Mesenteric fat pad (tissue), 1 donor: ENCODE measurements around the gene KCNQ2. TPM values are rescaled to one million over a fixed set of nuclear protein-coding genes. Genes with fewer than 3 reads are reported as not detected.

Source experiments
- DNase-seq: peaks from one replicate; pipeline ENCODE4 v3.0.0-alpha.2; 2020; ENCODE audit warnings: low spot score
- total RNA-seq: library from RNA; stranded (reverse); fragmentation: NEBNext Ultra II Directional; extraction: Animal tissue kit (Norgen Biotek cat#: 25700); gene quantifications from one replicate; pipeline ENCODE4 v1.2.1, GENCODE V29; 2021
- donor health status: DM: yes; HTN: yes; CAD: no.

Gene KCNQ2
- total RNA-seq, 1 donor from 2014 or later = not detected

GRCh38 chr20:63418617-63419016, 53.8 kb downstream of the KCNQ2 start:
- no peak for DNase-seq

GRCh38 chr20:63417738-63418120, 54.7 kb downstream of the KCNQ2 start:
- no peak for DNase-seq

- DNase-seq = no peak
These were observed 55.2 kb downstream of the KCNQ2 start for GRCh38 chr20:63417097-63417737.

- DNase-seq = no peak
These were observed 55.8 kb downstream of the KCNQ2 start for GRCh38 chr20:63416631-63417030.

GRCh38 chr20:63415647-63416391, 56.6 kb downstream of the KCNQ2 start:
- DNase-seq = no peak

GRCh38 chr20:63414720-63415430, 57.6 kb downstream of the KCNQ2 start:
- DNase-seq = no peak

- no peak for DNase-seq
These were observed 58.3 kb downstream of the KCNQ2 start for GRCh38 chr20:63413963-63414684.

- DNase-seq = no peak
These were observed 59.1 kb downstream of the KCNQ2 start for GRCh38 chr20:63413323-63413722.

GRCh38 chr20:63412889-63413288, 59.6 kb downstream of the KCNQ2 start:
- DNase-seq = no peak

- no peak for DNase-seq
These were observed 60.4 kb downstream of the KCNQ2 start for GRCh38 chr20:63411898-63412631.

GRCh38 chr20:63411151-63411897, 61.1 kb downstream of the KCNQ2 start:
- no peak for DNase-seq

GRCh38 chr20:63409834-63410435, 62.5 kb downstream of the KCNQ2 start:
- no peak for DNase-seq

GRCh38 chr20:63409066-63409833, 63.2 kb downstream of the KCNQ2 start:
- DNase-seq = no peak

GRCh38 chr20:63408684-63409046, 63.8 kb downstream of the KCNQ2 start:
- DNase-seq = no peak

GRCh38 chr20:63407928-63408683, 64.3 kb downstream of the KCNQ2 start:
- DNase-seq = no peak

- no peak for DNase-seq
These were observed 65.7 kb downstream of the KCNQ2 start for GRCh38 chr20:63406617-63407245.

- no peak for DNase-seq
These were observed 66.4 kb downstream of the KCNQ2 start for GRCh38 chr20:63406011-63406410.
